Esophagus squamous epithelium (tissue), 5 donors: ENCODE data around the gene STAP1. TPM values are rescaled to one million over a fixed set of nuclear protein-coding genes. Genes with fewer than 3 reads are reported as not detected.

Source experiments
- DNase-seq: peaks from one replicate; lab custom pipeline; 2025; lab: John Stamatoyannopoulos, UW
- H3K27ac ChIP-seq, 4 donors: fragments of 200-600 bp; sonication (generic); one replicate each; pipeline ENCODE4 v1.5.1; 2016 to 2019; ENCODE audit warnings: mild to moderate bottlenecking in 1 of 4
- H3K27me3 ChIP-seq, 4 donors: fragments of 200-600 bp; sonication (generic); 1 replicate in 3 of 4; 2 replicates in 1 of 4; pipeline versions ENCODE4 v1.5.1 to v1.6.0; 2017 to 2021; ENCODE audit warnings: antibody characterized with exemption in 1 of 4
- H3K36me3 ChIP-seq, 3 donors: fragments of 200-600 bp; sonication (generic); one replicate each; pipeline ENCODE4 v1.5.1; 2016 to 2019
- H3K4me1 ChIP-seq, 3 donors: fragments of 200-600 bp; sonication (generic); one replicate each; pipeline ENCODE4 v1.5.1; 2017 to 2019
- H3K4me3 ChIP-seq, 4 donors: fragments of 200-600 bp; sonication (generic); 1 replicate in 3 of 4; 2 replicates in 1 of 4; pipeline ENCODE4 v1.5.1; 2016 to 2019; ENCODE audit warnings: mild to moderate bottlenecking in 2 of 4, moderate library complexity in 1 of 4
- H3K9me3 ChIP-seq, 3 donors: fragments of 200-600 bp; sonication (generic); one replicate each; pipeline ENCODE4 v1.5.1; 2016 to 2019
- CTCF ChIP-seq, 6 experiments: fragments of 450-650 bp in 4 of 6; fragments of 200-600 bp in 2 of 6; sonication (generic) in 2 of 6; IDR thresholded peaks; one replicate each; pipeline ENCODE4 v1.5.1; 2016 to 2019; ENCODE audit warnings: antibody characterized with exemption in 6 of 6, mild to moderate bottlenecking in 4 of 6, moderate library complexity in 4 of 6
- POLR2A ChIP-seq, 4 donors: fragments of 450-650 bp; IDR thresholded peaks; one replicate each; pipeline ENCODE4 v1.6.1; 2017; ENCODE audit warnings: antibody characterized with exemption in 4 of 4, mild to moderate bottlenecking in 4 of 4, moderate library complexity in 3 of 4
- WGBS, 2 donors: methylation state at CpG; one replicate each; pipeline ENCODE4 v1.1.5; 2018; 5-methylcytosine and 5-hydroxymethylcytosine counted together
- intact Hi-C: fragments of 100-400 bp; cut with DNase I; formaldehyde crosslinking; loops from one replicate; pipeline ENCODE4 v1.15.0; 2022
- total RNA-seq, 4 donors: library from RNA; depleted of rRNA; stranded (reverse); fragments of >200 nt; gene quantifications; one replicate each; pipeline ENCODE4 v1.1.0, GENCODE V29; 2016
- donor health status: DM: yes; HTN: yes; CAD: no.

Gene STAP1, protein sequence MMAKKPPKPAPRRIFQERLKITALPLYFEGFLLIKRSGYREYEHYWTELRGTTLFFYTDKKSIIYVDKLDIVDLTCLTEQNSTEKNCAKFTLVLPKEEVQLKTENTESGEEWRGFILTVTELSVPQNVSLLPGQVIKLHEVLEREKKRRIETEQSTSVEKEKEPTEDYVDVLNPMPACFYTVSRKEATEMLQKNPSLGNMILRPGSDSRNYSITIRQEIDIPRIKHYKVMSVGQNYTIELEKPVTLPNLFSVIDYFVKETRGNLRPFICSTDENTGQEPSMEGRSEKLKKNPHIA
- total RNA-seq: 1 to 10 TPM in 1 of 4 donors, not detected in 3; 1.7 TPM

- no peaks in the 10 kb centered on the region for H3K36me3 ChIP-seq
- no peaks in the 10 kb centered on the region for H3K9me3 ChIP-seq
- intact Hi-C loops: no loop called here
- no peaks in the 10 kb centered on the region for H3K27me3 ChIP-seq
- H3K4me3 ChIP-seq: peak within 1 kb of the TSS in 1 of 4 donors; percentile 26
- no peak for TF ChIP-seq CTCF (IDR thresholded peaks at IDR 0.05)
- peak in 1 of 4 donors; percentile 46 for TF ChIP-seq POLR2A (IDR thresholded peaks at IDR 0.05)
- no peak within 1 kb of the TSS for H3K27ac ChIP-seq
- no peak for DNase-seq
- WGBS, 2 donors: 64 to 83% methylated on average over 4 of the region's 4 CpGs
- H3K4me1 ChIP-seq: peaks cover 0 to 13% (median 0%) of the 10 kb centered on the region in 3 donors
These were observed at the start of gene STAP1 for GRCh38 chr4:67558493-67558892. Gene STAP1, plus strand, starts transcription at chr4:67558727. Its CDS starts 83 bp downstream, at chr4:67558810.

DNA sequence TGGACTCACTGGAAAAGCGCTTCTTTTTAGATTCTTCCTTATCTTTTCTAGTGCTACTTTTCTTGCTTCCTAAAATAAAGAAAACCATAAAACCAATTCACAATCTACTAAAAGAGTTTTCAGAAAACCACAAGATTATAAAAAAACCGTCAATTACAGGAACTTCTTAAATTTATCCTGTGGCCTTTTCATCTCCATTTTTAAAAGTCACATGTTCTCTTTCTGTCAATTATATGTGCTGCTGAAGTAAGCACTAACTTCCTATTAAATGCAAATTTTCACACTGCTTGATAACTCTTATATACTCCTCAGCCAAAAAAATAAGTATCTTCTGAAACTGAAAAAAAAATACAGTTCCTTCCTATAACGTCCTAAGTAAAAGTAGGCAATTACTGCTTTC, 46.0 kb upstream of the STAP1 start:
- DNase-seq: no peak
- H3K4me3 ChIP-seq: no peak overlapping the region
- intact Hi-C loops: no loop called here
- H3K4me1 ChIP-seq: no peaks in the 10 kb centered on the region
- H3K9me3 ChIP-seq: no peaks in the 10 kb centered on the region
- peaks cover 4 to 95% (median 19%) of the 10 kb centered on the region in 3 donors for H3K36me3 ChIP-seq
- H3K27ac ChIP-seq: no peak overlapping the region
- no peaks in the 10 kb centered on the region for H3K27me3 ChIP-seq
- TF ChIP-seq POLR2A (IDR thresholded peaks at IDR 0.05) (no peak), CTCF (IDR thresholded peaks at IDR 0.05) (no peak)
- 78 to 81% methylated on average over 3 of the region's 3 CpGs for WGBS, 2 donors

GRCh38 chr4:67520141-67520540, 38.4 kb upstream of the STAP1 start:
- Histone ChIP-seq H3K27me3 (no peaks in the 10 kb centered on the region), H3K27ac (no peak overlapping the region), H3K36me3 (peaks cover 0 to 70% (median 9%) of the 10 kb centered on the region in 3 donors), H3K4me3 (no peak overlapping the region), H3K9me3 (no peaks in the 10 kb centered on the region), H3K4me1 (no peaks in the 10 kb centered on the region)
- no peak for DNase-seq
- TF ChIP-seq CTCF (IDR thresholded peaks at IDR 0.05) (no peak), POLR2A (IDR thresholded peaks at IDR 0.05) (no peak)
- intact Hi-C loops: no loop called here
- 87 to 100% methylated on average over 5 of the region's 5 CpGs for WGBS, 2 donors

DNA sequence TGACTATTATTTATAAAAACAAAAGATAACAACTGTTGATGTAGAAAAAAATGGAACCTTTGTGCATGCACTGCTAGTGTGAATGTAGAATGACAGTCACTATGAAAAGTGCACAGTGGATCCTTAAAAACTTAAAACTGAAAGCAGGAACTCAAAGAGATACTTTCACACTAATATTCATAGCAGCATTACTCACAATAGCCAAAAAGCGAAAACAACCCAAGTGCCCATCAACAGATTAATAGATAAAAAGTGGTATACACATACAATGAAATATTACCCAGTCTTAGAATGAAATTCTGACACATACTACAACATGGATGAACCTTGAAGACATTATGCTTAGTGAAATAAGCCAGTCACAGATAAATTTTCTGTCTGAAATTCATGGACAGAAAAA, 37.0 kb upstream of the STAP1 start:
- Histone ChIP-seq H3K4me1 (no peaks in the 10 kb centered on the region), H3K36me3 (peaks cover 0 to 59% (median 9%) of the 10 kb centered on the region in 3 donors), H3K27ac (no peak overlapping the region), H3K9me3 (no peaks in the 10 kb centered on the region), H3K4me3 (no peak overlapping the region), H3K27me3 (no peaks in the 10 kb centered on the region)
- WGBS, 2 donors: 74 to 80% methylated on average over 1 of the region's 1 CpG
- DNase-seq: no peak
- no peak for TF ChIP-seq POLR2A (IDR thresholded peaks at IDR 0.05)
- TF ChIP-seq CTCF (IDR thresholded peaks at IDR 0.05): no peak
- intact Hi-C loops: no loop called here

DNA sequence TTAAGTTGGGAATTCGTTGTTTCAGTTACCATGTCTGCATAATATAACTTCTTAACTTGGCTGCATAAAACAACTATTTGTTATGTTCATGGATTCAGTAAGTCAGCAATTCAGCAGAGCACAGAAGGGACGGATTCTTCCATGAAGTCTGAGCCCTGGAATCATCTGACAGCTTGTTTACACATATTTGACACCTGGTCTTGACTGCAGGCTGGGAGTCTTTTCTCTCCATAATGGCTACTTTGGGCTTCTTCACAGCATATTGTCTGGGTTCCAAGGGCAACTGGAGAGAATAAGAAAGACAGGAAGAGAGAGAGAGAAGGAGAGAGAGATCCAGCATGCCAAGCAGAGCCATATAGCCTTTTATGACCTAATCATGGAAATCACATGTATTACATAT, 36.3 kb upstream of the STAP1 start:
- H3K4me3 ChIP-seq: no peak overlapping the region
- H3K27me3 ChIP-seq: no peaks in the 10 kb centered on the region
- no peak overlapping the region for H3K27ac ChIP-seq
- H3K36me3 ChIP-seq: peaks cover 0 to 52% (median 9%) of the 10 kb centered on the region in 3 donors
- intact Hi-C loops: no loop called here
- no peaks in the 10 kb centered on the region for H3K4me1 ChIP-seq
- 72 to 83% methylated on average over 2 of the region's 2 CpGs for whole genome bisulfite sequencing, 2 donors
- TF ChIP-seq CTCF (IDR thresholded peaks at IDR 0.05) (no peak), POLR2A (IDR thresholded peaks at IDR 0.05) (no peak)
- H3K9me3 ChIP-seq: no peaks in the 10 kb centered on the region
- DNase-seq: no peak
